Calu3 (cell line): ENCODE measurements around the gene NLRP6. TPM values are rescaled to one million over a fixed set of nuclear protein-coding genes. Genes with fewer than 3 reads are reported as not detected.
A peak's percentile ranks its signal among the peaks of the same experiment; 100 is the strongest.

Experiments
- BruUV-seq: library from RNA; stranded (reverse); fragments of 400-500 nt; replicated peaks from 2 replicates; lab custom pipeline; 2021; lab: Mats Ljungman, UMichigan
- CTCF ChIA-PET: fragments of 300-600 bp; sonication (Branson Sonifier 250); formaldehyde crosslinking; loops from one replicate; lab custom pipeline; 2022; ENCODE audit warnings: antibody characterized with exemption; lab: Charles Lee
- DNase-seq: peaks from one replicate; pipeline ENCODE4 v3.0.0; 2022
- H3K27ac Mint-ChIP-seq: one replicate; pipeline ENCODE4 v1.8.0; 2022; ENCODE audit warnings: mixed read lengths; ENCODE audit not compliant: unreplicated experiment
- H3K27me3 Mint-ChIP-seq: one replicate; pipeline ENCODE4 v1.8.0; 2022; ENCODE audit warnings: mixed read lengths; ENCODE audit not compliant: unreplicated experiment
- H3K36me3 Mint-ChIP-seq: one replicate; pipeline ENCODE4 v1.8.0; 2022; ENCODE audit warnings: mild to moderate bottlenecking, moderate library complexity, mixed read lengths; ENCODE audit not compliant: insufficient read depth, unreplicated experiment
- H3K4me1 Mint-ChIP-seq: one replicate; pipeline ENCODE4 v1.8.0; 2022; ENCODE audit warnings: mild to moderate bottlenecking, low read depth, mixed read lengths; ENCODE audit not compliant: unreplicated experiment
- H3K4me3 Mint-ChIP-seq: one replicate; pipeline ENCODE4 v1.8.0; 2022; ENCODE audit warnings: mild to moderate bottlenecking, low read depth, moderate library complexity, mixed read lengths; ENCODE audit not compliant: unreplicated experiment
- H3K9me3 Mint-ChIP-seq: one replicate; pipeline ENCODE4 v1.8.0; 2022; ENCODE audit warnings: low read depth, mixed read lengths; ENCODE audit not compliant: unreplicated experiment
- intact Hi-C: fragments of 100-400 bp; cut with micrococcal nuclease; formaldehyde crosslinking; loops from one replicate; pipeline ENCODE4 v1.10.0; 2022; ENCODE audit not compliant: unreplicated experiment
- total RNA-seq: library from RNA; stranded (reverse); gene quantifications from 2 replicates; pipeline ENCODE4 v1.2.3, GENCODE V29; 2022
- TF ChIP-seq, protein P1 (sequence below): fragments of 200-600 bp; IDR thresholded peaks from one replicate; pipeline ENCODE4 v1.8.0; 2022; ENCODE audit warnings: antibody characterized with exemption; ENCODE audit not compliant: unreplicated experiment

NLRP6 gene
- total RNA-seq, 1 experiment from 2014 or later, result not detected

DNA sequence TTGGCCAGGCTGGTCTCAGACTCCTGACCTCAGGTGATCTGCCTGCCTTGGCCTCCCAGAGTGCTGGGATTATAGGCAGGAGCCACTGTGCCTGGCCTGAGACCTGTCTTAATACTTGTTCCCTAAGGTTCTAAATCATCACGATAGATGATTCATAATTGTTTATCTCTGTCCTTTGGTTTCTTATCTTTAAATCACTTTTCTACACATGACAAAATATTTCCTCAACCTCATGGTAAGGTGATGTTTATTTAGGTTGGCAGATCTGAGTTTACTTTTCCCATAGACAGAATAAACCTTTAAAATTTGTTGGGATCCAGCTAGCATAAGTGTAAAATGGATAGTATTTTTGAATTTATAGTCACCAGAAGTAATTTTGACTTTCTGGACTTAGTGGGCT, 37.9 kb upstream of the NLRP6 start:
- H3K4me1 Mint-ChIP-seq, result peaks cover 27% of the 10 kb centered on the region
- H3K27ac Mint-ChIP-seq, result no peak overlapping the region
- no peak overlapping the region for H3K4me3 Mint-ChIP-seq
- CTCF ChIA-PET, result no interaction called here
- peaks cover 68% of the 10 kb centered on the region for H3K36me3 Mint-ChIP-seq
- BruUV-seq, result no TSS peak
- no peaks in the 10 kb centered on the region for H3K9me3 Mint-ChIP-seq
- no peak for DNase-seq
- intact Hi-C loops, result no loop called here
- no peaks in the 10 kb centered on the region for H3K27me3 Mint-ChIP-seq
- TF ChIP-seq, protein P1, sequence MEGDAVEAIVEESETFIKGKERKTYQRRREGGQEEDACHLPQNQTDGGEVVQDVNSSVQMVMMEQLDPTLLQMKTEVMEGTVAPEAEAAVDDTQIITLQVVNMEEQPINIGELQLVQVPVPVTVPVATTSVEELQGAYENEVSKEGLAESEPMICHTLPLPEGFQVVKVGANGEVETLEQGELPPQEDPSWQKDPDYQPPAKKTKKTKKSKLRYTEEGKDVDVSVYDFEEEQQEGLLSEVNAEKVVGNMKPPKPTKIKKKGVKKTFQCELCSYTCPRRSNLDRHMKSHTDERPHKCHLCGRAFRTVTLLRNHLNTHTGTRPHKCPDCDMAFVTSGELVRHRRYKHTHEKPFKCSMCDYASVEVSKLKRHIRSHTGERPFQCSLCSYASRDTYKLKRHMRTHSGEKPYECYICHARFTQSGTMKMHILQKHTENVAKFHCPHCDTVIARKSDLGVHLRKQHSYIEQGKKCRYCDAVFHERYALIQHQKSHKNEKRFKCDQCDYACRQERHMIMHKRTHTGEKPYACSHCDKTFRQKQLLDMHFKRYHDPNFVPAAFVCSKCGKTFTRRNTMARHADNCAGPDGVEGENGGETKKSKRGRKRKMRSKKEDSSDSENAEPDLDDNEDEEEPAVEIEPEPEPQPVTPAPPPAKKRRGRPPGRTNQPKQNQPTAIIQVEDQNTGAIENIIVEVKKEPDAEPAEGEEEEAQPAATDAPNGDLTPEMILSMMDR, result no peak

DNA sequence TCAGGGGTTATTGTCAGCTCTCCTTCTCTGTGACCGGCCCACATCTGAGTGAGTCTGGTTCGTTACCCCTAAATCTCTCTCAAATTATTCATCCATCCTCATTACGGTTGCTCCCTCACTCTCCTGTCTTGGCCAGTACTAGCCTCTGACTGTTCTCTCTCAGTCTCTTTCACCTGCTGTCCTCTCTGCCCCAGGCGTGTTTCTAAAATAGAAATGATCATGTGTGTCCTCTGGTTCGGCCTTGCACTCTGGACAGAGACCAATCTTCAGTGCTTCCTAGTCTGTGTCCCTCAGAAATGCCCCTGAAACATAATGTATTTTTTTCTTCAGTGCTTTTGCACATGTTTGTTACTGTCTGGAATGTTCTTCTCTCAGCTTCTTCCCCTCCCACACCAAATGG, 36.6 kb upstream of the NLRP6 start:
- no peak overlapping the region for H3K4me3 Mint-ChIP-seq
- no peaks in the 10 kb centered on the region for H3K9me3 Mint-ChIP-seq
- no peak overlapping the region for H3K27ac Mint-ChIP-seq
- DNase-seq, result no peak
- TF ChIP-seq, protein P1, result no peak
- peaks cover 68% of the 10 kb centered on the region for H3K36me3 Mint-ChIP-seq
- CTCF ChIA-PET, result no interaction called here
- H3K4me1 Mint-ChIP-seq, result peaks cover 27% of the 10 kb centered on the region
- intact Hi-C loops, result no loop called here
- no TSS peak for BruUV-seq
- H3K27me3 Mint-ChIP-seq, result no peaks in the 10 kb centered on the region

DNA sequence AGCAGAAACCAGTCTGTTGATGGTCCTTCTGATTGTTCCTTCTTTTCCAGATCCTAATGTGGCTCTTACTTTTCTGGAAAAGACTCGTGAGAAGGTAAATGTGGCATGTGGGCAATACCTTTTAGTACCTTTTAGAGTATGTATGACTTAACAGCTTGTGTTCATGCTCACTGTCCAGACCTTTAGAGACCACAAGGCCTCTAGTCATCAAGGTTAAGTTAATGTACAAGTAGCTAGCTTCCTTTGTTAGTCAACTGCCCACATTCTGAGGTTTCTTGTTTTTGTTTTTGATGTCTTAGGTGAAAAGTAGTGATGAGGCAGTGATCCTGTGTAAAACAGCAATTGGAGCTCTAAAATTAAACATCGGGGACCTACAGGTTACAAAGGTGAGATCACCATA, 33.8 kb upstream of the NLRP6 start:
- H3K4me1 Mint-ChIP-seq, result peaks cover 17% of the 10 kb centered on the region
- H3K27me3 Mint-ChIP-seq, result no peaks in the 10 kb centered on the region
- DNase-seq, result no peak
- TF ChIP-seq, protein P1, result no peak
- no peaks in the 10 kb centered on the region for H3K9me3 Mint-ChIP-seq
- no TSS peak for BruUV-seq
- intact Hi-C loops, result no loop called here
- no peak overlapping the region for H3K27ac Mint-ChIP-seq
- H3K36me3 Mint-ChIP-seq, result peaks cover 69% of the 10 kb centered on the region
- H3K4me3 Mint-ChIP-seq, result no peak overlapping the region
- CTCF ChIA-PET, result interaction anchor here (0.7 kb wide), 1 partner anchor 9 kb away, joined by 3 read pairs; no protein-coding TSS in a partner anchor

DNA sequence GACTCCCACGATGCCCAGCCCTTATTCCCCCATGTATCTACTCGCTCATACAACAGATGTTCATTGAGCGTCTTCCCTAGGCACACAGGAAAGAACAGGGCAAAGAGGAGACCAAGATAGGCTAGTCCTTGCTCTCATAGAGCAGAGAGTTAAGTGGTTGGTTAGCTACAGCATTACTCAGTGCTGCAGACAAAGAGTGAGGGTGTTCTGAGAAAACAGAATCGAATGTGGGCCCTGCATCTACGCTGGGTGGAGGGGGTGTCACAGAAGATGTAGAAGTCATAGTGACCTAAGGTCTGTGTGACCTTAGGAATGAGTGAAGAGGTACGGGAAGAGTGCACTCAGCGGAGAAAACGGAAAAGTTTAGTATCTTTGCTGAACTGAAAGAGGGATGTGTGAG, 29.1 kb upstream of the NLRP6 start:
- Mint-ChIP-seq H3K27me3 (no peaks in the 10 kb centered on the region), H3K4me3 (no peak overlapping the region), H3K9me3 (no peaks in the 10 kb centered on the region), H3K27ac (peak overlapping the region; percentile 7), H3K4me1 (no peaks in the 10 kb centered on the region), H3K36me3 (peaks cover 60% of the 10 kb centered on the region)
- CTCF ChIA-PET, result no interaction called here
- TF ChIP-seq, protein P1, result no peak
- DNase-seq, result no peak
- intact Hi-C loops, result no loop called here
- no TSS peak for BruUV-seq
